Stimulated activated CD8-positive, alpha-beta memory T cell treated with anti-CD3 and anti-CD28 coated beads, Interleukin-12 subunit alpha, Interleukin-12 subunit beta, amount 100 ng/mL, for 24 hours (primary cell): Measurements from ENCODE around the gene EDDM3A.
"Not testable (repeated sequence)": the region's sequence is repeated elsewhere in the genome, so short reads cannot be mapped to it uniquely, and the experiment has no call there.

Source experiments
- DNase-seq: peaks from one replicate; pipeline ENCODE4 v3.0.0-alpha.2; 2020; ENCODE audit errors: extremely low read depth

The EDDM3A gene

DNA sequence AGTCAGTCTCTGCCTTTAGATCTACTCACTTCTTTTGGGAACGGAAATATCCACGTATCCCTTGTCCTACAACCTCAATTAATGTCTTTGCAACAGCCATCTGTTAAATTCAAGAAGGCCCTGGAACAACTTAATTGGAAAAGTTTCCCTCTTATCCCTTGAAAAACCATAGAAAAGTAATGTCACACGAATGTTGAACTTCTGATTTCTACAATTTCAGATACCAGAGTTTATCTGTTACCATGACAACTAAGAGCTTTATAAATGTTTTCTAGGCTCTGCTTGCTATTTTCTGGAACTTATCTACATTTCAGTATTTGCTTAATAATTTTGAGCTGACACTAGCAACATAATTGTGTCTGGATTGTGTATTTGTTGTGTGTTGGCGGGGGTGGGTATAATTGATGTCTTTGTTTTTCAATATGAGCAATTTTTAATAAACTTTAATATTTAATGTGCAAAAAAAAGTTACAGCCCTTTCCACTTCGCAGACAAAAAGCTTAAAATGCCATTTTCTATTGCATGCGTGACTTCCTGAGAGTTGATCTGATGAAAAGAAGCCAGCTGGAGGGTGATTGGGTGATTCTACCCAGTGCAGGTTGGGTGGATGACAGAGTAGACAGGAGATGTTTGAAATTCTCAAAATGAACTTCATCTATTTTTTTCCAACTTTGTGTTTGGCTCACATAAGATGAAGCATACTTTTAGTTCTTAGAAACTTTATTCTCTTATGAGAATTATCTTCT is 11.8 kb upstream of the EDDM3A start:
- no peak for DNase-seq

DNA sequence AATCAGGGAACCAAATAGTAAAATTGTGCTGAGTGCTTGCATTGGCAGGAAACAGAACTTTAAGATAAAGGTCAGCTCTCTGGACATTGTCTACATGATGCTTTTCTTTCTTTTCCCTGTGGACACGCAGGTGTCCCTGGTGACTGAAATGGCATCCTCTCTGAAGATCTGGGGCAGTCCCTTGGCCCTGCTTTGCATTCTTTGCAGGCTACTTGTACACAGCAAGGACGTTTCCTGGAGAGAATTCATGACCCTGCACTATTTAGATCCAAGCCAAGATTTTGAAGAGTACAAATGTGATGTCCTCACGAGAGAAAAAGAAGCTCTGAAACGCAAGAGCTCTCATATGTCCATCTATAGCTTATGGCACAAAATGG is 11.3 kb upstream of the EDDM3A start:
- DNase-seq, result no peak

DNA sequence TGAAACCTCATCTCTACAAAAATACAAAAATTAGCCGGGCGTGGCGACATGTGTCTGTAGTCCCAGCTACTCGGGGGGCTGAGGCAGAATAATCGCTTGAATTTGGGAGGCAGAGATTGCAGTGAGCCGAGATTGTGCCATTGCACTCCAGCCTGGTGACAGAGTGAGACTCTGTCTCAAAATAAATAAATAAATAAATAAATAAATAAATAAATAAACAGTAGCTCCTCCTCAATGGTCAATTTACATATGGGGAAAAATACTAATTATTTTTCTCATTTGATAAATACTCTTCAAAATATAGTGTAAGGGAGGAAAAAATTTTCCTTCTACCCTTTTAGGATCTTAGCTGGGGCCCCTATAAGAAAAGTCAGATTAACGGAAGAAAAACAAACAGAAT is 7.4 kb upstream of the EDDM3A start:
- DNase-seq, result not testable (repeated sequence)

DNA sequence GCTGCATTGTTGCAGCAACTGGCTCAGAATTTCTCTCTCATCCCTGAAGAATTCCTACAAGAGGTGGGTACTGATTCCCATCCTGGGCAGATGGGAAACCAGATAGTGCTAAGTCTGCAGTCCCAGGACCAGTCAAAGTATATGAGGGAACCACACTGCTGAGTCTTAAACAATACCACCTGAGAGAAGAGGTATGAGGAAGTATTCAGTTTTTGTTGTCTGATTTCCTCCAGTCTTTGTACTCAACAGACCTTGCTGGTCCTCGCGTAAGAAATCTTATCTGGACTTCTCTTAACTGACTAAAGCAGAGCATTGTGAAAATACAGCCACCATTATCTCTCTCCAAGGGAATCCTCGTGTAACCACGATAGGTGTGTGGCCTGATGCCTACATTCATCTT is 3.6 kb upstream of the EDDM3A start:
- no peak for DNase-seq

DNA sequence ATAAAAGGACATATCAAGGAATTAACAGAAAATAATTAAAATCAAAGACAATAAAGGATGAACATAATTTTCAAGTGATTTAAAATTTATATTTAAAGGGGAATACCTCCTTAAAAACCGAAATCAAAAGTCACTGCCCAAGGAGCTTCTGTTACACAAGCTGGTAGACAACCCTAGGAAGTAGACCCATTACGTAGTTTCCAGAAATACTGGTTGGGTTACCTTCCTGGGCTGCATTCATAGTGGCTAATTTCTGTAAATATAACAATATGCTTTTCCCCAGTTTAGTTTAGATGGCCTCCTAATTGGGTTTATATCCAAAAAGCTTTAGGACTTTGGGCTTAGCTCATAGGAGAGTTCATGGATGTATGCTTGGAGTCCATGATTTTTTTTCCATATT is 2.1 kb upstream of the EDDM3A start:
- DNase-seq, result no peak

DNA sequence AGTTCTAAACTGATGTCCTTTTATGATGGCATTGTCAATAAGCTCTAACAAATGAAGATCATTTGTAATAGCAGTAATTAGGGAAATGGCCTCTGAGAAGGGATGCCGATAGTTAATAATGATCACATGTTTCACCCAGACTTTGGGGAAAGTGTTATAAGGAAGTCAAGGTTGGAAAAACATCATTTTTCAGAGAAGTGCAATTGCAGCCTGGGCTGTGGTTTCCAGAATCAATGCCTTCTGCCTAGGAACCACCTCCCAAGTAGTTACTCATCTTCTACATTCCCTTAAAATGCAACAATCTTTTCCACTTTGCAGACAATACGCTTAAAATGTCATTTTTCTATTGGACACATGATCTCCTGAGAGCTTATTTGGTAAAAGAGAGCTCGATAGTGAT is 879 bp downstream of the EDDM3A start:
- DNase-seq, result no peak

DNA sequence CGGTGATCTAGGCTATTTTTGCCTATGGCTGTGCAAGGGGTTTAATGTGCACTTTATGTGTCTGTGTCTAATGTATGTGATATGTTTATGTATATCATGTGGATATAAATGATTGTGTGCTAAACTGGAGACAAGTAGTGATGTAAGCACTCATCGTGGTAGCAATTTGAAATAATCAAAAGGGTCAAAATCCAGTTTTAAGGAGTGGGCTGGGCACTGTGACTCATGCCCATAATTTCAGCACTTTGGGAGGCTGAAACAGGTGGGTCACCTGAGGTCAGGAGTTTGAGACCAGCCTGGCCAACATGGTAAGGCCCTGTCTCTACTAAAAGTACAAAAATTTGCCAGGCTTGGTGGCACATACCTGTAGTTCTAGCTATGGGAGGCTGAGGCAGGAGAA is 2.8 kb downstream of the EDDM3A start:
- DNase-seq, result no peak

DNA sequence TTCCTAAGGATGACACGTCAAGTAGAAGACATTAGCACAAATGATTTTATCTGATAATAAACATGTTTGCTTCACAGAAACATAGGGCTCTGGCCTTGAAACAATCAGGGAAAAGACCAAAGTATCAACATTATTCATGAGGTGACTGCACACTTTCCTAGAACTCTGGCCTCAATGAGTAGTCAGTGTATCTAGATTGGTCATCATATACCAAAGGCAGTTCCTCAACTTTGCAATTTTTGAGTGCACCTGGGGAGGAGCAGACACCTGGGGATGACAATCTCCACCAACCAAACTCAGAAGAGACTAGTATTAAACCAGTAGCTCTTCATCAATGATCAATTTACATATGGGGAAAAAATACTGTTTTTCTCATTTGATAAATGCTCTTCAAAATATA is 4.5 kb downstream of the EDDM3A start:
- no peak for DNase-seq

DNA sequence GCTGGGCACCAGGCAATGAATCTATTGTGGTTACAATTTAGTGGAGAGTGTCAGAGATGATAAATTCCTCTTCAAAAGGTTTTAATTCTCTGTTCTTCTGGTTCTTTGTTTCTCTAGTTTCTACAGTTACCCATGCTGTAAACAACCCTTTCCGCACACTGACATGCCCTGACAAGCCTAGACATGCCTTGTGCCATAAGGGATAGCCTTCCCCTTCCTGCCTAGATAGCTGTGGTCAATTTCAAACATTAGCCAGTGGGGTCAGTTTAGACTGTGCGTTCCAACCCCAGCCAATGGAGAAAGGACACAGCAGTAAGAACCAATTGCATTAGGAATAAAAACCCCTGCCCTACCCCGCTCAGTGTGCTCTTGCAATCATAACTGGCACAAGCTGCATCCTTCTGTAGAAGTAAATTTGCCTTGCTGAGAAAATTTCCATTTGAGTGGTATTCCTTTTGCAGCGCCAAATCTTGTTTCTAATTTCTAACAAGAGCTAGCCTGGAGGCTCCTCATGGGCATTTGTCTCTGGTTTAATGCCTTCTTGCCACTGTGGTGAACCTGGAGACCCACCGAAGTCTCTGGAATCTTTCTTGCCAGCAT is 6.4 kb downstream of the EDDM3A start:
- no peak for DNase-seq

DNA sequence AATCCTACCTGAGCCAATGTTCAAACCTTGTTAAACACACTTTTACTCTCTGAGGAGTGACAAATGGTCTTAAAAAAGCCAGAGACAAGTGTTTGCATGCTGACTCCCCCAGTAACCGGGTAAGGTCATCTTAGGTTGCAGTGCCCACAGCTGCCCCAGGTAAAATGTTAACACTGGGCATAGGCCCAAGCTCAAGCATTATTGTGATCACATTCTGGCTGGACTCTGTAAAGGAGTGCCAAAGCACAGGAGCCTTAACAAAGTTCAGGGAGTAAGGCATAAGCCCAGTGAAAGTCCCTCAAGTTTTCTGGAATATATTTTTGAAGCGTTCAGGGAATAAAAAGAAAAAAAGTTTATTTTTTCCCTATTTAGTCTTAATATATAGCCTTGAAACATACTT is 8.6 kb downstream of the EDDM3A start:
- DNase-seq, result no peak

DNA sequence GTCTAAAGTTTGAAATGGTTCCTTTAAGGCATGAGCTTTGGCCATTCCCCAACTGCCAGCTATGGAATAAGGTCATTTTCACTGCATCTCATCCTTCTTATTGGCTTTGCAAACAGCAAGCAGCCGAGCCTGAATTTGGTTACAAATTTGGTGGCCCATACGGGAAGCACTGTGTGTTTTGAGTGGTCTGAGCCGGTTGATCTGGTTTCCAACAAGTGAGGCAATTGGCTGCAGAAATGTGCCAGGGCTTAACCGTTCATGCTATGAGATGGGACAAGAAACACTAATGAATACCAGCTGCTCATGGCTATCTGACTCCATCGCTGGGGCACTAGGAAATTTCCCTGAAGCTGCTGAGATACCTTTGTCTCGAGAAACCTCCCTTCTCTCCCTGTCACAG is 9.3 kb downstream of the EDDM3A start:
- no peak for DNase-seq

DNA sequence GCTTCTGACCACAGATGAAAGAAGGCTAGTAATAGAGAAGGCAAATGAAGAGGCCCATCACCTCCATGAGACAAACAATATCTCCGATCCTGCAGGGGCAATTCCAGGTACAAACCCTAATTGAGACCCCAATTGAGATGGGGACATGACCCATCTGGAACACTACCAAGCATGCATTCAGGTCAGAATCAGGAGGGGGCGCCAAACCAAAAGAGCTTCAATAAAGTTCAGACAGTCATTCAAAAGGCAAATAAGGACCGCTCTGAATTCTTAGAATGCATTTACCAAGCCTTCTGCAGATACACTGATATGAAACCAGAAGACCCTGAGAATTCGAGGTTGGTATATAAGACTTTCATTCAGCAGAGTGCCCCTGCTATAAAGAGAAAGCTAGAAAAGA is 12.3 kb downstream of the EDDM3A start:
- DNase-seq, result no peak

DNA sequence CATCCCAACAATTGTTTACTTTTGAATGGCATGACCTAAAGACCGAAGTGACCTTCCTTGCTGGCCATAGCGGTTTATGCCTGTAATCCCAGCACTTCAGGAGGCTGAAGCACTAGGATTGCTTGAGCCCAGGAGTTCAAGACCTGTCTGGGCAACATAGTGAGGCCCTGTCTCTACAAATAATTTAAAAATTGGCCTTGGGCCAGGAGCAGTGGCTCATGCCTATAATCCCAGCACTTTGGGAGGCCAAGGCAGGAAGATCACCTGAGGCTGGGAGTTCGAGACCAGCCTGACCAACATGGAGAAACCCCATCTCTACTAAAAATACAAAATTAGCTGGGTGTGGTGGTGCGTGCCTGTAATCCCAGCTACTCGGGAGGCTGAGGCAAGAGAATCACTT is 13.8 kb downstream of the EDDM3A start:
- DNase-seq, result not testable (repeated sequence)

DNA sequence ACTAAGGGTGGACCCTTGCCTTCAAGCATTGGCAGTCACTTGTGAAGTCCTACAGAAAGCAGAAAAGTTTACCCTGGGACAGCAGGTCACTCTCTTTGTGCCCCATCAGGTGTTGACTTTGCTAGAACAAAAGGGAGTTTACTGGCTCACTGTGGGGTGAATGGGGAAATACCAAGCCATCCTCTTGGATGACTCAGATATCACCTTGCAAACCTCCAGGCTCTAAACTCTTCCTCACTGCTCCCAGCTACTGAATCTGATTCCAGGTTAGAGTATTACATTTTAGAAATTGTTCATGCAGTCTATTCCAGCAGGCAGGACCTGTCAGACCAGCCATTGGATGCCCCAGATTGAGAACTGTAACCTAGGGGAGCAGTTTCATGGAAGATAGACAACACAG is 15.3 kb downstream of the EDDM3A start:
- no peak for DNase-seq

DNA sequence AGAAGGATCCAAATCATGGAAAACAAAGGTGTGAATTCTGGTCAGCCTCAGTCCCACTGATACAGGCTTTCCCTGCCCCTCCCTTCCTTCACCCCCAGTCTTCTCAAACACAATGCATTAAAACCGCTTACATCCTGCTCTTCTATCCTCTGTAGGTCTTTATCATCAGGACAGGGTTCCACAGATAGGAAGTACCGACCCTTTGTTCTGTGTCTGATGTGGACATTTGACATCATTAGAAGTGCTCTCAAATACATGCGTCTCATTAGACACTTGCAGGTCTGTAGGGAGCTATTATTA is 22.9 kb downstream of the EDDM3A start:
- no peak for DNase-seq

DNA sequence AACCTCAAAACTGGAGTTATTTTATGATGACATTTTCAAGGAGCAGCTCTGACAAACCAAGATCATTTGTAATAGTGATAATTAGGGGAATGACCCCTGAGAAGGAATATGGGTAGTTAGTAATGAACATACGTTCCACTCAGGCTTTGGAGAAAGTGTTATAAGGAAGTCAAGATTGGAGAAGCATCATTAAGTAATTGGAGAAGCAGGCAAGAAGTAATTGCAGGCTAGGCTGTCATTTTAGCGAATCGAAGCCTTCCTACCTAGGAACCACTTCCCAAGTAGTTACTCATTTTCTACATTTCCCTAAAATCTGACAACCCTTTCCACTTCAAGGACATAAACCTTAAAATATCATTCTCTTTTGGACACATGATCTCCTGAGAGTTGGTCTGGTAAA is 23.7 kb downstream of the EDDM3A start:
- no peak for DNase-seq

DNA sequence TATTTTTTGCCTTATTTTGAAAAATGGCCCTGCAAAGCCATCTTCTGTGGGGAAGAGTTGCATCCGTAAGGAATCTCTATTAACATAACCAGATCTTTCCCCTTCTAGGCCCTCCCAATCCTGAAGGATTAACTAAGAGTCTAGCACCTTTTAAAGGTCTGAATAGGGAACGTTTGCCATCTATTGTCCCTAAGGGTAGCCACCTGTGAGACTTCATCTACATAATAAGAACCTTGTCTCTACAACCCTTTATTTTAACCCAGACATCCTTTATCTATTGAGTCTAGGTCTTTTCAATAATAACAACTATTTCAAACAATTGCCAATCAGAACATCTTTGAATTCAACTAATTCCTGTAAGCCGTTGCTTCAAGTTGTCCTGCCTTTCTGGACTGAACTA is 27.0 kb downstream of the EDDM3A start:
- no peak for DNase-seq

DNA sequence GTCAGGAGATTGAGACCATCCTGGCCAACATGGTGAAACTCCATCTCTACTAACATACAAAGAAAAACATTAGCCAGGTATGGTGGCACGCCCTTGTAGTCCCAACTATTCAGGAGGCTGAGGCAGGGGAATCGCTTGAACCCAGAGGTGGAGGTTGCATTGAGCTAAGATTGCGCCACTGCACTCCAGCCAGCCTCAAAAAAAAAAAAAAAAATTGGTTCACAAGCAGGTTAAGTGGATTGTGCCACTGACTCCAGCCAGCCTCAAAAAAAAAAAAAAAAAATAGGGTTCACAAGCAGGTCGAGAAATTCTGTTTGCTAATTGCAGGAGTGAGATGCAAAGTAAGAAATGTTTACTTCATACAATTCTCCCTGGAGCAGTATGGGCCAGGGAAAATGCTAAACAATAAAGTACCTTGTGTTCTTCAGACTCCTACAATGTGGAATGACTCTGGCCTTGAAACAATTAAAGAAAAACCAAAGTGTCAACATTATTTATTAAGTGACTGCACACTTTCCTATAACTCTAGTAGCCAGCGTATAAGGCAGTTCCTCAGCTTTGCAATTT is 28.7 kb downstream of the EDDM3A start:
- no peak for DNase-seq

DNA sequence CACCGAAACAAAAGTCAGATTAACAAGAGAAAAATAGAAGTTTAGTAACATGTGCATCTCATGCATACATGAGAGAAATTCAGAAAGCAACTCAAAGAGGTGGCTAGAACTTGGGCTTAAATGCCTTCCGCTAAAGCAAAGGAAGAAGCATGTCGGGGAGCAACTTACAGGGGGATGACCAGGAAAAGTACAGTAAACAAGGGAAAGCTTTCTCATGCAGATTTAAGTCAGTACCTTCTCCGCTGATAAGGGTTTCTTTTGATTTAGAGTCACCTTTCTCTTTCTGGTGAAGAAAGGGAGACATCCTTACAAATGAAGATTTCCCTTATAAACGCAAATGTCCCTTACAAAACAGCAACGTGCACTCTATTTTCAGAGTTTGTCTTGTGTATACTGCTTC is 29.4 kb downstream of the EDDM3A start:
- no peak for DNase-seq

DNA sequence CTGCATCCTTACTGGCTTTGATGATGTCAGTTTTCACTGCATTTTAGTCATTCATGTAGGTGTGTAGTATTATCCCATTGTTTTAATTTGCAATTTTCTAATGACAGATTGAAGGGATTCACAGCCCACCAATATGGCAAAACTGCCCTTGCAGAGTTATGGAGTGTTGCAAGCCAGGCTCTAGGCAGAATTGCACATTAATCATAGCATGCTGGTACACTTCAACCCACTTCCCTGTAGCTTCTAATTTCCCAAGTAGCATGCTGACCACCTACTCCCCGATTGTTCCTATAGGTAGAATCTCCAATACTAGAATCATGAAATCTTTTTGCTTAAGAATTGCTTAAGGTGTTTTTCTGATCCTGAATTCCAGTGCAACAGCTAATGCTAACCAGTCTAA is 30.2 kb downstream of the EDDM3A start:
- no peak for DNase-seq

DNA sequence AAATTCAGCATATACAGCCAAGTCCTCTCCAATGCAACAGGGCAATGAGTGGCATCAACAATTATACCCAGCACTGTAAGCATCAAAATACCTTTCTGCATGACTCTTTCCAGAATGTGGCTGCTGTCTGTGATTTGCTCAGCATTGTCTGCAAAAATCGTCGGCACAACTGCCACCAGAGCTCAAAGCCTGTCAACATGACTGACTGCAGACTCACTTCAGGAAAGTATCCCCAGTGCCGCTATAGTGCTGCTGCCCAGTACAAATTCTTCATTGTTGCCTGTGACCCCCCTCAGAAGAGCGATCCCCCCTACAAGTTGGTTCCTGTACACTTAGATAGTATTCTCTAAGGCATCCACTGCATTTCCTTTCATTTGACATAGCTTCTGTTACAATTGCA is 36.1 kb downstream of the EDDM3A start:
- DNase-seq, result no peak

DNA sequence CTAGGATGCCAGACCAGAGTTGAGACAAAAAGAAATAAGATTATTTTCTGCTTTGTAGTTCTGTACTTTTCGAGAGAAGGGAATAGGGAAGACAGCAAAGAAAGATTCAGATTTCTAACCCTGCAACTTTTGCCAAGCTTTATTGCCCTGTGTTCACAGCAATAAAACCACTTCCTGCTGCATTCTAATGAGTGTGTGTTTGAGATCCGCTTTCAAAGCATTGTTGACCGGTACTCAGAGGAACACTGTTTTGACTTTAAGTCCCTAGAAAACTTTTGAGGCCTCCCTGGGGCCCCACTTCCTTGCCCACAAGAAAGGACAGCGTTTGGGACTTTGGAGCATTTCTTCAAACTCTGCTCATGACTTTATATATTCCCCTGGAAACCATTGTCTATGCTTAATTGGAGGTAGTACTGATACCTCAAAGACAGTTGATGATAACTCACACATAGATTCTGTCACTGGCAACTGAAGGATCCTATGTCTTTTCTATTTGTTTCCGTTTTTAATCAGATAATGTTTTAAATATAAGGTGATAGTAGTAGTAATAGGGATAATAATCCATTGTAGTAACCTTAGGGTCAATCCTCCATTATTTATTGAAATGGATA is 36.7 kb downstream of the EDDM3A start:
- DNase-seq, result no peak

DNA sequence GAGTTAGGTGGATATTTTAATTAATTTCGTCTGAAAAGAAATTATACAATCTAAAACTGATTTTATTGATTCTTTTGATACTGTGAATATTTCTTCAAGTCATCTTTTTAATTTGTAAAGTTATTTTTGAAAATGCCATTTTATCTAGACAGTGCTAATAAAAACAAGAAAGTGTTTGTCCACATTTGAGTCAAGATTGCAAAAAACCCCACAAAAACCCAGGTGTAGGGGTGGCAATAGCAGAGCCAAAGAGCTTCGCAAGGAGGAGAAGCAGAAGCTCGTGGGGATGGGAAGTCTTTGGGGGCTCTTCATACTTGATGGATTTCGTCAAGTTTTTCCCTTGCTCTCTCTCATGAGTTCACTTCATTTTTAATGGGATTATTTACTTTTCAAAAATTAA is 41.3 kb downstream of the EDDM3A start:
- DNase-seq, result no peak
